Measurements from ENCODE around the gene TMTC3.
A peak's percentile ranks its signal among the peaks of the same experiment; 100 is the strongest.

The TMTC3 gene

GRCh38 chr12:88163371-88163770, 21.3 kb downstream of the TMTC3 start:
- ChIA-PET POLR2A (ENCODE audit: low non-redundant PET) (no interaction called here), CTCF (interaction anchor here (0.6 kb wide), 1 partner anchor 472 kb away, joined by 4 read pairs; no protein-coding TSS in a partner anchor)
- DNase-seq (ENCODE audit: low spot score) = no peak
- TF ChIP-seq CTCF (conservative IDR thresholded peaks at IDR 0.05; ENCODE audit: low read depth) = no peak
- no peak overlapping the region for H3K27ac ChIP-seq

- ChIA-PET POLR2A (ENCODE audit: low non-redundant PET) (no interaction called here), CTCF (no interaction called here)
- TF ChIP-seq CTCF (conservative IDR thresholded peaks at IDR 0.05; ENCODE audit: low read depth) = no peak
- DNase-seq (ENCODE audit: low spot score) = no peak
- no peak overlapping the region for H3K27ac ChIP-seq
Observed at GRCh38 chr12:88166179-88166578, 24.1 kb downstream of the TMTC3 start.

GRCh38 chr12:88167384-88167783, 25.3 kb downstream of the TMTC3 start:
- DNase-seq (ENCODE audit: low spot score) = no peak
- ChIA-PET POLR2A (ENCODE audit: low non-redundant PET) (no interaction called here), CTCF (no interaction called here)
- no peak overlapping the region for H3K27ac ChIP-seq
- no peak for TF ChIP-seq CTCF (conservative IDR thresholded peaks at IDR 0.05; ENCODE audit: low read depth)

- CTCF ChIA-PET = no interaction called here
- POLR2A ChIA-PET (ENCODE audit: low non-redundant PET) = no interaction called here
- no peak overlapping the region for H3K27ac ChIP-seq
- no peak for TF ChIP-seq CTCF (conservative IDR thresholded peaks at IDR 0.05; ENCODE audit: low read depth)
- DNase-seq (ENCODE audit: low spot score) = peak; percentile 7
Observed at GRCh38 chr12:88172844-88173407, 30.8 kb downstream of the TMTC3 start.

GRCh38 chr12:88175544-88175943, 33.4 kb downstream of the TMTC3 start:
- CTCF ChIA-PET = no interaction called here
- POLR2A ChIA-PET (ENCODE audit: low non-redundant PET) = no interaction called here

GRCh38 chr12:88179436-88180014, 37.4 kb downstream of the TMTC3 start:
- TF ChIP-seq CTCF (conservative IDR thresholded peaks at IDR 0.05; ENCODE audit: low read depth) = no peak
- ChIA-PET POLR2A (ENCODE audit: low non-redundant PET) (no interaction called here), CTCF (interaction anchor here (0.6 kb wide), 1 partner anchor 308 kb away, joined by 3 read pairs; no protein-coding TSS in a partner anchor)
- no peak overlapping the region for H3K27ac ChIP-seq
- DNase-seq (ENCODE audit: low spot score) = no peak

More at GRCh38 chr12:88175544-88175943, 33.4 kb downstream of the TMTC3 start:
- no peak overlapping the region for H3K27ac ChIP-seq
- no peak for TF ChIP-seq CTCF (conservative IDR thresholded peaks at IDR 0.05; ENCODE audit: low read depth)
- no peak for DNase-seq (ENCODE audit: low spot score)
